ENCODE results near the gene PLEKHM3.

PLEKHM3 gene

GRCh38 chr2:207796585-207797350 is 228.6 kb downstream of the PLEKHM3 start:
- FAIRE-seq (no peak), DNase-seq (ENCODE audit: low spot score) (no peak)

GRCh38 chr2:207792244-207792785 is 233.0 kb downstream of the PLEKHM3 start:
- DNase-seq (ENCODE audit: low spot score) (peak; percentile 86), FAIRE-seq (no peak)

GRCh38 chr2:207791579-207792243 is 233.6 kb downstream of the PLEKHM3 start:
- DNase-seq (ENCODE audit: low spot score) (no peak), FAIRE-seq (no peak)

DNA sequence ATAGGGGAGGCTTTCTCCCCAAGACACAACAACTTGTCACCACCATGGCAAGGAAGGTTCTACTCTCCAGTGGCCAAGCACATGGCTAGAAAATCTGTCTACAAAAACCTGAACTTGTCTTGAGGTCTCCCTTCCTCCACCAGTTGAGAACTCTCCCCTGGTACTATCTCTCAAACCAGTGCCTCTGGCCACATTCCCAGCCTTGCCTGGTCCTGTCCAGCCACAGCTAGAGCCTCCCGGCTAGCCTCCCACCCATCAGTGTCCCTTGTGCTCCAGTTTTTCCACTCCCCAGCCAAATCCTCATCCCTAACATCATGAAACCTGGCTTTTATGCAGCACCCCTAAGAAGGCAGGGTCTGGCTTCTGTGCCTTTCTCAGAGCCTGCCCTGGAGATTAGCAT is 234.4 kb downstream of the PLEKHM3 start:
- no peak for FAIRE-seq
- no peak for DNase-seq (ENCODE audit: low spot score)

- DNase-seq (ENCODE audit: low spot score): no peak
- no peak for FAIRE-seq
Measured at GRCh38 chr2:207787800-207788199, 237.5 kb downstream of the PLEKHM3 start.

DNA sequence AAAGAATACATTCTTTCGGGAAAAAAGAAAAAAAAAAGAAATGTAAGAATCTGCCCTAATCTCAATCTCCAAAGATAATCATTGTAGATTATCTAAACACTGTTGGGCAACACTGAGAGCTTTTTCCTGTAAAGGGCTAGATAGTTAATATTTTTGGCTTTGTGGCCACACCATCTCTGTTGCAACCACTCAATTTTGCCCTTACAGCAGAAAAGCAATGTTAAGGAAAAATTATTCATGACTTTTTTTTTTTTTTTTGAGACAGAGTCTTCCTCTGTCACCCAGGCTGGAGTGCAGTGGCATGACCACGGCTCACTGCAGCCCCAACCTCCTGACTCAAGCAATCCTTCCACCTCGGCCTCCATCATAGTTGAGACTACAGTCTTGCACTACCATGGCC is 238.3 kb downstream of the PLEKHM3 start:
- DNase-seq (ENCODE audit: low spot score) (no peak), FAIRE-seq (no peak)

DNA sequence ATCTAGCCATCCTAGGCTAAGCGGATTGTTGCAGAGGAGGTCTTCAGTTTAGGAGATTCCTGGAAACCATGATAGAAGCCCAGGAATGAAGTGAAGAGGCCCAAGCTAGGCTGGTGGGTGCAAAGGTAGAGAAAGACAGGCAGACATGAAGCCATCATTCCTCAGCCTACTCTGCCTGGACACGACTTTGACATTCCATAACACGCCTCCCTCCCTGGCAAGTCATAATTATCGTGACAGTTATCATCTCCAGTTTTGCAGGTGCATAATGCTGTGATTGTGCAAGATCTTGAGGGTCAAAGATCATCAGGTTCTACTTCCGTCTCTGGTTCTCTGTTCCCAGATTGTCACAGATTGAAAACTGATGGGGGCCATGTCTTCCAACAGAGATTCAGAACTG is 240.4 kb downstream of the PLEKHM3 start:
- FAIRE-seq: no peak
- DNase-seq (ENCODE audit: low spot score): no peak

- DNase-seq (ENCODE audit: low spot score) (no peak), FAIRE-seq (no peak)
Measured at GRCh38 chr2:207783514-207783913, 241.8 kb downstream of the PLEKHM3 start.

DNA sequence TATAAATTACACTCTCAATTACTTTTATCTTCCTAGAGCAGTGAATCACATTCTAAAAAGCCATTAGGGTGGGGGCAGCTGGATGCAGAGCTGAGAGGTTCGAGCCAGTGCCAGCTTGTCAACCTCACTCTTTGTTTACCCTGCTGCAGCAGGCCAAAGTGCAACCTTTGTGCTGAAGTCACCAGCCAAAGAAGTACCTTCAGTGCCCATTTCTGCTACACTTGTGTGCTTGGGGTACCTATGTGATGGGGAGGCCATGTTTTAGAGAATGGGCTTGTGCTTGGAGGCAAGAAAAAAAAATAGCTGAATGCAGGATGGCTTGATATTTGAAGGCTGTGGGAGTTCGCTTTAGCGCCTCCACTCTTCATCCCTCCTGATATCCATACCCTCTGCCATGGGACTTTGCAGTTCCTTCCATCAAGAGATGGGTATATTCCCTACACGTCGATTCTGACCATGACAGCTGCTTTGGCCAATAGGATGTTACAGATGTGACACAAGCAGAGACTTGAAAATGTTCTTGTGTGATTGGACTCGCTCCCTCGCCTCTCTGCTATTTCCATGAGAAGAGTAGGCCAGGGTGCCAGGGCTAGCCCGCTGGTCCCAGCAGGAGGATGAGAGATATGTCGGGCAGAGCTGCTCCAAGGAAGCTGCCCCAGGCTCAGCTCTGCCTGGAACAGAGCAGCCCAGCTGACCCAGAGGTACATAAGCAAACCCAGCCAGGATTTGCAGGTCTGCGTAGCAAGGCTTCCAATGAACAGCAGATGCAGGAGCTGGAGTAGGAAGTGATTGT is 242.9 kb downstream of the PLEKHM3 start:
- DNase-seq (ENCODE audit: low spot score): no peak
- FAIRE-seq: no peak

GRCh38 chr2:207779523-207779922 is 245.8 kb downstream of the PLEKHM3 start:
- FAIRE-seq (no peak), DNase-seq (ENCODE audit: low spot score) (no peak)

DNA sequence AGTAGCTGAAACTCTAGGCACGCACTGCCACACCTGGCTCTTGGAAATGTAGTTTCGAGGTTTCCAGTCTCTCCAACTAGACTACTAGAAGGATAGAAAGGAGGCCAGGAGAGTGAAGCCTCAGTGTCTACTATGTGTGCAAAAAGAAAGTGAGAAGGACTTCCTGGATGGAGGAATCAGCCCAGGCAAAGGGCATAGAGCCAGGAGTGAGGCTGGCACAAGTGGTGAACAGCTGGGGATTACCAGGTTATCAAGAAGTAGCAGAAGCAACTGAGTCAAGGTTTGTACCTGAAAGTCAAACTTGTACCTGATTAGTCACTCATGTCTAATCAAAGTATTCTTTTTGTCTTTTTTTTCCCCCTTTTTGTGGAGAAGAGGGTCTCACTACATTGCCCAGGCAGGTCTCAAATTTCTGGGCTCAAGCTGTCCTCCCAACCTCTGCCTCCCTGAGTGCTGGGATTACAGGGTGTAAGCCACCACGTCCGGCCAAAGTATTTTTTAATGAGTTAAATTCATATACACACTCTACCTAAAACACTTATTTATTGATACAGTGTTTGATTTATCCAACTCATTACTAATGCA is 246.9 kb downstream of the PLEKHM3 start:
- no peak for DNase-seq (ENCODE audit: low spot score)
- no peak for FAIRE-seq

DNA sequence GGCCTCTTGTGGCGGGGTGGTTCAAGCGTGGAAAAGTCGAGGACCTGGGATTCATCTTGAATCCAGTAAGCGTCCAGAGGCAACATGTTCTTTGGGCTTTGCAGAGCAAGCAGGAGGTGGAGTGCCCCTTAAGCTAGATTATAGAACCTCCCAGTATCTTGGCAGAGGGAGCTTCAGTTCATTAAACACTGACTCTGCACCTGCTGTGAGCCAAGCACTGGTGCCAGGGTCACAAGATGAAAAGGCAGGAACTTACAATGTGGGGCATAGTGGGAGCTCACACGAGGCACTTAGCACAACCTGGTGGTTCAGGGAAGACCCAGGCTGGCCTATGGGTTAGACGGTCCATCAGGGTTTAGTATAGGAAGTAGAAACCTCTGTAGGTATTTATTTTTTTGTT is 248.2 kb downstream of the PLEKHM3 start:
- DNase-seq (ENCODE audit: low spot score) (no peak), FAIRE-seq (no peak)

- DNase-seq (ENCODE audit: low spot score) (no peak), FAIRE-seq (no peak)
Measured at GRCh38 chr2:207775473-207775872, 249.9 kb downstream of the PLEKHM3 start.

DNA sequence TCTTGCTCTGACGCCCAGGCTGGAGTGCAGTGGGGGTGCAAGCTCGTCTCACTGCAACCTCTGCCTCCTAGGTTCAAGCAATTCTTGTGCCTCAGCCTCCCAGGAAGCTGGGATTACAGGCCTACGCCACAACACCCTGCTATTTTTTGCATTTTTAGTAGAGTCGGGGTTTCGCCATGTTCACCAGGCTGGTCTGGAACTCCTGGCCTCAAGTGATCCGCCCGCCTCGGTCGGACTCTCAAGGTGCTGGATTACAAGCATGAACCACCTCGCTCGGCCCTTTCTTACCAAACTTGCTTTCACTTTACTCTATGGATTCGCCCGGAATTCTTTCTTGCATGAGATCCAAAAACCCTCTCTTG is 252.5 kb downstream of the PLEKHM3 start:
- DNase-seq (ENCODE audit: low spot score): no peak
- FAIRE-seq: no peak

GRCh38 chr2:207772081-207772843 is 253.1 kb downstream of the PLEKHM3 start:
- DNase-seq (ENCODE audit: low spot score) (no peak), FAIRE-seq (no peak)

DNA sequence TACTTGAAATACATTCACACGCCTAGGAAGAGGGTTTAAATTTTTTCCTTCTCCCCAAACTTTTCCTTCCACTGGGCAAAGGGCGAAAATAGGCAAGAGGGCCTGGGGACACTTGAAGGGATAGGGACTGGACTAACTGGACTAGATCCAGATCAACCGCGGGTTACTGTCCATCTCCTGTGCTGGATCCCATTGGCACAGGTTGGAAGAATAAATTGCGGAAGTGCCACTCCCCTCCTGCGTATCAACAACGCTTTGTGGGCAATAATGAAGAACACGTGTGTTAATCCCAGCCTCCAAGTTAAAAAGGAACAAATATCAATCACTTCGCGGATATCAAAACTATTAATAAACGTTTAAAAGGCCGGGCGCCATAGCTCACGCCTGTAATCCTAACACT is 253.9 kb downstream of the PLEKHM3 start:
- FAIRE-seq (no peak), DNase-seq (ENCODE audit: low spot score) (no peak)
